ENCODE results near the gene SLC25A38. TPM values are rescaled to one million over a fixed set of nuclear protein-coding genes. Genes with fewer than 3 reads are reported as not detected.

SLC25A38 gene
- total and polyA plus RNA-seq, 4 donors: 24.8 to 31.0 (median 27.4) TPM

DNA sequence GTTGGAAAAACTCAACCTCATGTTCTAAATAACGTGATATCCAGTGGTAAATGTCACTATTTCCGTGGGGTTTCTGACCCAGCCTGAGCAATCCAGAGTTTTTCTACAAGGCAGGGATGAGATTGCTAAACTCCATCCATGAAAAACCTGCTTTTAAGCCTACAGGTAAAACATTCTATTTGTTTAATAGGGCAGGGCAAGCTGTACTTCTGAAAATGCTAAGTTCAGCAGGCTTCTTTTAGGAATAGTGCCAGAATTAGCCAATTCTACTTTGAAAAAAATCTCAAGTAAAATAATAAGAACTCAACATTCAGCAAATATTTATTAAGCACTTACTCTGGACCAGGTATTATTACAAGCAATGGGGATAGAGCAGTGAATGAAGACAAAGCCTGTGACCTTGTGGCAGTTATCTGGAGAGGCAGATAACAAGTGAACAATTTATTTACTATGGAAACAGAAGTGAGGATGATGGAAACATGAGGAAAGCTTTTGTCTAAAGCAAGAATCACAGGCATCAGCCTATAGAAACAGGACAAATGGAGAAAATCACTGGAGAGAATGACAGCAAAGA lies 36.7 kb downstream of the SLC25A38 start:
- no peaks in the 10 kb centered on the region for H3K27me3 ChIP-seq (ENCODE audit: control insufficient read depth in 3 of 3, insufficient read depth in 3 of 3, low read length in 2 of 3)
- 72 to 82% methylated on average over 2 of the region's 2 CpGs for WGBS, 2 donors
- H3K4me3 ChIP-seq: no peak overlapping the region
- H3K4me1 ChIP-seq (ENCODE audit: control insufficient read depth in 5 of 5, insufficient read depth in 5 of 5, low read length in 5 of 5): peaks cover 0 to 2% (median 0%) of the 10 kb centered on the region in 5 donors
- H3K27ac ChIP-seq (ENCODE audit: low read depth in 1 of 2, low read length in 1 of 2): no peak overlapping the region
- no peaks in the 10 kb centered on the region for H3K36me3 ChIP-seq (ENCODE audit: control insufficient read depth in 4 of 4, insufficient read depth in 4 of 4, low read length in 4 of 4)
- TF ChIP-seq, protein P1, sequence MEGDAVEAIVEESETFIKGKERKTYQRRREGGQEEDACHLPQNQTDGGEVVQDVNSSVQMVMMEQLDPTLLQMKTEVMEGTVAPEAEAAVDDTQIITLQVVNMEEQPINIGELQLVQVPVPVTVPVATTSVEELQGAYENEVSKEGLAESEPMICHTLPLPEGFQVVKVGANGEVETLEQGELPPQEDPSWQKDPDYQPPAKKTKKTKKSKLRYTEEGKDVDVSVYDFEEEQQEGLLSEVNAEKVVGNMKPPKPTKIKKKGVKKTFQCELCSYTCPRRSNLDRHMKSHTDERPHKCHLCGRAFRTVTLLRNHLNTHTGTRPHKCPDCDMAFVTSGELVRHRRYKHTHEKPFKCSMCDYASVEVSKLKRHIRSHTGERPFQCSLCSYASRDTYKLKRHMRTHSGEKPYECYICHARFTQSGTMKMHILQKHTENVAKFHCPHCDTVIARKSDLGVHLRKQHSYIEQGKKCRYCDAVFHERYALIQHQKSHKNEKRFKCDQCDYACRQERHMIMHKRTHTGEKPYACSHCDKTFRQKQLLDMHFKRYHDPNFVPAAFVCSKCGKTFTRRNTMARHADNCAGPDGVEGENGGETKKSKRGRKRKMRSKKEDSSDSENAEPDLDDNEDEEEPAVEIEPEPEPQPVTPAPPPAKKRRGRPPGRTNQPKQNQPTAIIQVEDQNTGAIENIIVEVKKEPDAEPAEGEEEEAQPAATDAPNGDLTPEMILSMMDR (IDR thresholded peaks at IDR 0.05; ENCODE audit: control extremely low read depth, extremely low read depth): no peak
- ATAC-seq (ENCODE audit: insufficient read depth, low FRiP score): peak; percentile 45
- DNase-seq: peak in 2 of 3 donors; percentile 34 to 67
- H3K9ac ChIP-seq (ENCODE audit: insufficient read depth in 1 of 2, low read length in 2 of 2): no peak overlapping the region
- no peaks in the 10 kb centered on the region for H3K9me3 ChIP-seq (ENCODE audit: control insufficient read depth in 4 of 4, insufficient read depth in 3 of 4, low read length in 3 of 4)

DNA sequence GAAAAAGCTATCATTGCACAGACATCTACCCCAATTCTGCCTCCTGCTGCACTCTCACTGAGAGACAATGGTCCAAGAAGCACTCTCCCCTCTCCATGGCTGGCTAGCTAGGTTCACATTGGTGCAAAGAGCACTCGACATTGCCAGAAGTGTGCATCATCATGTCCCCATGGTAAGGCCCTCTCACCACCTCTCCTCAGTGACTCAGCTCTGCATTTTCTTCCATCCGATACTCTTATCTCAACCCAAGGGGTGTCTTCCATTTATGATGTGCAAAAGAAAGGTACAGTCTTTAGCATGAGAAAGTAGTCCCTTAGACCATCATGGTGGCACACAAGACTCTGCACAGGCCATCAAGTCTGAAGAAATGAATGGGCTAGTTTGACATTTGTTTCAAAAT lies 37.4 kb downstream of the SLC25A38 start:
- Histone ChIP-seq H3K36me3 (ENCODE audit: control insufficient read depth in 4 of 4, insufficient read depth in 4 of 4, low read length in 4 of 4) (no peaks in the 10 kb centered on the region), H3K9me3 (ENCODE audit: control insufficient read depth in 4 of 4, insufficient read depth in 3 of 4, low read length in 3 of 4) (no peaks in the 10 kb centered on the region), H3K9ac (ENCODE audit: insufficient read depth in 1 of 2, low read length in 2 of 2) (no peak overlapping the region), H3K4me3 (no peak overlapping the region), H3K27me3 (ENCODE audit: control insufficient read depth in 3 of 3, insufficient read depth in 3 of 3, low read length in 2 of 3) (no peaks in the 10 kb centered on the region), H3K4me1 (ENCODE audit: control insufficient read depth in 5 of 5, insufficient read depth in 5 of 5, low read length in 5 of 5) (peaks cover 0 to 2% (median 0%) of the 10 kb centered on the region in 5 donors), H3K27ac (ENCODE audit: low read depth in 1 of 2, low read length in 1 of 2) (no peak overlapping the region)
- no peak for ATAC-seq (ENCODE audit: insufficient read depth, low FRiP score)
- no peak for DNase-seq
- 82 to 91% methylated on average over 2 of the region's 2 CpGs for WGBS, 2 donors
- TF ChIP-seq, protein P1 (IDR thresholded peaks at IDR 0.05; ENCODE audit: control extremely low read depth, extremely low read depth): no peak

DNA sequence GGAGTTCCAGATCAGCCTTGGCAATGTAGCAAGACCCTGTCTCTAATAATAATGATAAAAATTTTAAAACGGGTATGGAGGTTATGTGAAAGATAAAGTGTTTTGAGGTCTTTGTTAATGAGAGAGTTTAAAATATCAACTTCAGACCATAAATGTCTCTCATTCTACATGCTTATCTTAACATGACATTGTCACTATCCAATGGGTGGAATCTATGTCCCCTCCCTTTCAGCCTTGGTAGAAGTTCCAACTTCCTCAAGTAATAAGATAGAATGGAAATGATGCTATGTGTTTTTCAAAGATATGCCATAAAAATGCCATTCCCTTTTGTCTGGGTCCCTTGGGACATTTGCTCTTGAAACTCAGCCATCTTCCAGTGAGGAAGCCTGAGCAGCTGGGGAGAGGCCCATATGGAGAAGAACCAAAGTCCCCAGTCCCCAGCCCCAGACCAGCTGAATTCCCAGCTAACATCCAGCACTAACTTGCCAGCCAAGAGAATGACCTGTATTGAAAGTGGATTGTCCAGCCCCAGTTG lies 40.3 kb downstream of the SLC25A38 start:
- Histone ChIP-seq H3K9ac (ENCODE audit: insufficient read depth in 1 of 2, low read length in 2 of 2) (no peak overlapping the region), H3K4me3 (no peak overlapping the region), H3K27ac (ENCODE audit: low read depth in 1 of 2, low read length in 1 of 2) (no peak overlapping the region), H3K9me3 (ENCODE audit: control insufficient read depth in 4 of 4, insufficient read depth in 3 of 4, low read length in 3 of 4) (no peaks in the 10 kb centered on the region), H3K36me3 (ENCODE audit: control insufficient read depth in 4 of 4, insufficient read depth in 4 of 4, low read length in 4 of 4) (no peaks in the 10 kb centered on the region), H3K27me3 (ENCODE audit: control insufficient read depth in 3 of 3, insufficient read depth in 3 of 3, low read length in 2 of 3) (no peaks in the 10 kb centered on the region), H3K4me1 (ENCODE audit: control insufficient read depth in 5 of 5, insufficient read depth in 5 of 5, low read length in 5 of 5) (no peaks in the 10 kb centered on the region)
- no peak for ATAC-seq (ENCODE audit: insufficient read depth, low FRiP score)
- WGBS, 2 donors: 83 to 93% methylated on average over 1 of the region's 1 CpG
- TF ChIP-seq, protein P1 (IDR thresholded peaks at IDR 0.05; ENCODE audit: control extremely low read depth, extremely low read depth): no peak
- DNase-seq: no peak

DNA sequence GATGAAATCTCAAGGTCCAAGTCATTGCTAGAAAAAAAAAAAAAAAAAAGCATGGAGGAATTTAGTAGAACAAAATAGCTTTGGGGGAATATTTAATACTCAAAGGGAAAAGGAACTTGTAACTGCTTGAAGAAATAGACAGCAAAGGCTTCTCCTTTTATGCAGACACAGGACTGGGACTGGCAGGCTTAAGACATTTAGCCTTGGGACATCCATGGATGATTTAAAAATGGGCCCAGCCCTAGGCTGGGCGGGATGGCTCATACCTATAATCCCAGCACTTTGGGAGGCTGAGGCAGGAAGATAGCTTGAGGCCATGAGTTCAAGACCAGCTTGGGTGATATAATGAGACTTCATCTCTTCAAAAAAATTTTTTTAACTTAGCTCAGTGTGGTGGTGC lies 43.1 kb downstream of the SLC25A38 start:
- no peak overlapping the region for H3K27ac ChIP-seq (ENCODE audit: low read depth in 1 of 2, low read length in 1 of 2)
- no peak for ATAC-seq (ENCODE audit: insufficient read depth, low FRiP score)
- DNase-seq: no peak
- no peaks in the 10 kb centered on the region for H3K36me3 ChIP-seq (ENCODE audit: control insufficient read depth in 4 of 4, insufficient read depth in 4 of 4, low read length in 4 of 4)
- TF ChIP-seq, protein P1 (IDR thresholded peaks at IDR 0.05; ENCODE audit: control extremely low read depth, extremely low read depth): no peak
- H3K4me3 ChIP-seq: no peak overlapping the region
- 0 to 40% methylated on average over 1 of the region's 1 CpG for WGBS, 2 donors
- H3K9me3 ChIP-seq (ENCODE audit: control insufficient read depth in 4 of 4, insufficient read depth in 3 of 4, low read length in 3 of 4): no peaks in the 10 kb centered on the region
- no peaks in the 10 kb centered on the region for H3K4me1 ChIP-seq (ENCODE audit: control insufficient read depth in 5 of 5, insufficient read depth in 5 of 5, low read length in 5 of 5)
- no peak overlapping the region for H3K9ac ChIP-seq (ENCODE audit: insufficient read depth in 1 of 2, low read length in 2 of 2)
- H3K27me3 ChIP-seq (ENCODE audit: control insufficient read depth in 3 of 3, insufficient read depth in 3 of 3, low read length in 2 of 3): no peaks in the 10 kb centered on the region

All from lung (tissue), 12 donors.